GM12878 (cell line): Measurements from ENCODE around the gene PATJ. TPM values are rescaled to one million over a fixed set of nuclear protein-coding genes. Genes with fewer than 3 reads are reported as not detected.

Experiments
- ATAC-seq: fragments of 200-7000 bp; cut with Tn5 transposase; 3 replicates; pipeline ENCODE4 v1.9.1; 2020; ENCODE audit warnings: mild to moderate bottlenecking, moderate library complexity
- BruUV-seq: library from RNA; stranded (reverse); fragments of 400-500 nt; replicated peaks from 2 replicates; lab custom pipeline; 2021; lab: Mats Ljungman, UMichigan
- CTCF ChIA-PET: fragments of 300-600 bp; sonication (Branson Sonifier 250); formaldehyde crosslinking; extraction: SDS; loops from one replicate; lab custom pipeline; 2021; ENCODE audit warnings: inconsistent platforms; lab: Yijun Ruan, JAX
- POLR2A ChIA-PET: fragments of 350-600 bp; formaldehyde crosslinking; extraction: SDS; loops from one replicate; lab custom pipeline; 2021; ENCODE audit warnings: inconsistent platforms; lab: Charles Lee
- RAD21 ChIA-PET: fragments of 300-600 bp; sonication (Branson Sonifier 250); formaldehyde crosslinking; loops from one replicate; lab custom pipeline; 2023; ENCODE audit warnings: antibody characterized with exemption; ENCODE audit not compliant: unreplicated experiment; lab: Charles Lee
- SMC1A ChIA-PET: fragments of 300-600 bp; sonication (Branson Sonifier 250); formaldehyde crosslinking; loops from one replicate; lab custom pipeline; 2023; ENCODE audit not compliant: unreplicated experiment, uncharacterized antibody; lab: Charles Lee
- DNase-seq: peaks from one replicate; pipeline ENCODE4 v3.0.0-alpha.2; 2011; ENCODE audit warnings: low read depth, low spot score
- FAIRE-seq: peaks from 3 replicates; lab custom pipeline; 2011; peaks lifted over from hg19 to GRCh38; lab: Jason Lieb, UNC
- H2AFZ ChIP-seq: 2 replicates; pipeline ENCODE4 v1.6.0; 2011; ENCODE audit warnings: low read depth, low read length, control low read depth; ENCODE audit not compliant: control insufficient read depth
- H3K27ac ChIP-seq: 2 replicates; pipeline ENCODE4 v1.5.1; 2011; ENCODE audit warnings: control low read depth; ENCODE audit not compliant: control insufficient read depth, insufficient read depth
- H3K27me3 ChIP-seq, 2 experiments: replicated peaks in 1 of 2; 2 replicates each; pipeline versions ENCODE4 v1.6.0 to v1.6.1; 2011; ENCODE audit warnings: low read length in 1 of 2; ENCODE audit not compliant: control insufficient read depth in 2 of 2, insufficient read depth in 2 of 2
- H3K36me3 ChIP-seq, 2 experiments: 2 replicates each; pipeline ENCODE4 v1.5.1; 2011; ENCODE audit warnings: low read length in 1 of 2; ENCODE audit not compliant: control insufficient read depth in 2 of 2, insufficient read depth in 2 of 2
- H3K4me1 ChIP-seq: 2 replicates; pipeline ENCODE4 v1.6.1; 2011; ENCODE audit warnings: mild to moderate bottlenecking, low read length, moderate library complexity, mixed read lengths; ENCODE audit not compliant: control insufficient read depth, insufficient read depth
- H3K4me2 ChIP-seq: 2 replicates; pipeline ENCODE4 v1.6.0; 2011; ENCODE audit warnings: control low read depth; ENCODE audit not compliant: control insufficient read depth, insufficient read depth
- H3K4me3 ChIP-seq: fragments of 200-600 bp; sonication (generic); 2 replicates; pipeline ENCODE4 v1.5.1; 2016
- H3K79me2 ChIP-seq: 2 replicates; pipeline ENCODE4 v1.6.0; 2011; ENCODE audit warnings: low read length; ENCODE audit not compliant: control insufficient read depth, insufficient read depth
- H3K9ac ChIP-seq: 2 replicates; pipeline ENCODE4 v1.8.0; 2011; ENCODE audit warnings: low read length, control low read depth, mixed read lengths; ENCODE audit not compliant: control insufficient read depth, insufficient read depth
- H3K9me3 ChIP-seq: replicated peaks from 3 replicates; pipeline ENCODE4 v1.5.1; 2011; ENCODE audit warnings: mild to moderate bottlenecking, low read length; ENCODE audit not compliant: control insufficient read depth, insufficient read depth
- H4K20me1 ChIP-seq: 2 replicates; pipeline ENCODE4 v1.6.0; 2011; ENCODE audit not compliant: control insufficient read depth, insufficient read depth
- CBX3 ChIP-seq: fragments of 200-600 bp; sonication (generic); IDR thresholded peaks from 2 replicates; pipeline ENCODE4 v1.6.1; 2016; ENCODE audit warnings: low read depth, borderline replicate concordance
- ESRRA ChIP-seq: IDR thresholded peaks from 2 replicates; pipeline ENCODE4 v1.6.1; 2012; ENCODE audit warnings: mild to moderate bottlenecking, low read length, improper control_type of control experiment
- MYB ChIP-seq: fragments of 150-350 bp; IDR thresholded peaks from 2 replicates; pipeline ENCODE4 v1.6.1; 2014; ENCODE audit warnings: mild to moderate bottlenecking, low read depth, low read length, borderline replicate concordance
- NBN ChIP-seq: fragments of 450-650 bp; IDR thresholded peaks from 2 replicates; pipeline ENCODE4 v1.6.1; 2016
- NR2F1 ChIP-seq: fragments of 450-650 bp; conservative IDR thresholded peaks from 2 replicates; pipeline ENCODE4 v1.6.1; 2017; ENCODE audit warnings: mild to moderate bottlenecking
- SKIL ChIP-seq: fragments of 450-650 bp; IDR thresholded peaks from 2 replicates; pipeline ENCODE4 v1.6.1; 2017; ENCODE audit warnings: mild to moderate bottlenecking, low read depth, inconsistent platforms; ENCODE audit not compliant: poor library complexity, severe bottlenecking
- USF1 ChIP-seq: IDR thresholded peaks from 2 replicates; pipeline ENCODE4 v1.6.1; 2011; ENCODE audit warnings: borderline replicate concordance, low read depth, mild to moderate bottlenecking, moderate library complexity, mixed read lengths, low read length; ENCODE audit not compliant: insufficient read depth; ENCODE audit errors: extremely low read length
- ZBED1 ChIP-seq: IDR thresholded peaks from 2 replicates; pipeline ENCODE4 v1.6.1; 2016; ENCODE audit warnings: borderline replicate concordance
- ZBTB33 ChIP-seq: fragments of 450-650 bp; IDR thresholded peaks from 2 replicates; pipeline ENCODE4 v1.6.1; 2017; ENCODE audit warnings: mild to moderate bottlenecking
- ZNF217 ChIP-seq: fragments of 450-650 bp; IDR thresholded peaks from 2 replicates; pipeline ENCODE4 v1.6.1; 2017; ENCODE audit warnings: antibody characterized with exemption, mild to moderate bottlenecking
- WGBS: methylation state at CpG from one replicate; pipeline ENCODE4 v1.1.6; 2016; ENCODE audit warnings: low lambda C conversion rate; ENCODE audit not compliant: insufficient replicate concordance, insufficient coverage; ENCODE audit errors: missing lambda C conversion rate; 5-methylcytosine and 5-hydroxymethylcytosine counted together
- in situ Hi-C: fragments of 300-500 bp; cut with MboI; formaldehyde crosslinking; loops from 9 replicates; pipeline ENCODE4 v1.14.3; 2018; ENCODE audit warnings: mixed read lengths
- intact Hi-C: fragments of 100-400 bp; cut with micrococcal nuclease; formaldehyde crosslinking; loops from one replicate; pipeline ENCODE4 v1.14.2; 2022; ENCODE audit not compliant: unreplicated experiment
- polyA plus RNA-seq, 11 experiments: library from polyadenylated mRNA; depleted of rRNA in 4 of 11; unstranded in 6 of 11; stranded (reverse) in 5 of 11; fragments of >200 nt; fragmentation: Nextera tagmentation in 4 of 11; fragmentation: Illumina TruSeq in 1 of 11; extraction: Ambion mirVana in 4 of 11; extraction: Trizol in 1 of 11; gene quantifications; 1 replicate in 1 of 11; 2 replicates in 10 of 11; pipeline versions ENCODE4 v1.2.1 to v1.2.3, GENCODE V29; 2011 to 2016; ENCODE audit warnings: inconsistent platforms in 2 of 11, missing spikeins in 2 of 11, low read depth in 1 of 11
- total RNA-seq, 4 experiments: library from RNA; depleted of rRNA in 3 of 4; stranded (reverse); fragments of >200 nt in 3 of 4; fragmentation: Illumina TruSeq in 1 of 4; extraction: Trizol in 1 of 4; gene quantifications; 2 replicates each; pipeline versions ENCODE4 v1.2.1 to v1.2.3, GENCODE V29; 2013 to 2021

The PATJ gene
- total and polyA plus RNA-seq, 10 of the 15 experiments (the other 5 are each of a cell fraction or from before 2014, with no cell fraction given), result 2.8 to 13.9 (median 6.9) TPM

- SMC1A ChIA-PET, result no interaction called here
- WGBS, result 77% methylated on average over 5 of the region's 5 CpGs
These were observed 384.5 kb downstream of the PATJ start for GRCh38 chr1:62126579-62127290.

More at GRCh38 chr1:62126579-62127290, 384.5 kb downstream of the PATJ start:
- Histone ChIP-seq H4K20me1 (no peaks in the 10 kb centered on the region), H3K4me1 (no peaks in the 10 kb centered on the region), H3K27ac (no peak overlapping the region), H3K9me3 (no peaks in the 10 kb centered on the region), H2AFZ (no peak overlapping the region), H3K4me2 (no peak overlapping the region), H3K9ac (no peak overlapping the region), H3K27me3 (no peaks in the 10 kb centered on the region), H3K36me3 (no peaks in the 10 kb centered on the region), H3K4me3 (no peak overlapping the region), H3K79me2 (no peaks in the 10 kb centered on the region)
- no peak for DNase-seq
- no peak for TF ChIP-seq MYB
- TF ChIP-seq ZBED1, result no peak
- TF ChIP-seq ZBTB33, result no peak
- TF ChIP-seq SKIL, result no peak
- TF ChIP-seq CBX3, result no peak
- TF ChIP-seq ESRRA, result no peak
- no peak for TF ChIP-seq NR2F1
- TF ChIP-seq ZNF217, result no peak
- TF ChIP-seq NBN, result no peak
- TF ChIP-seq USF1, result no peak
- ChIA-PET RAD21 (no interaction called here), CTCF (interaction anchor here (1.0 to 7.4 kb wide), 2 partner anchors 18 to 41 kb away, joined by 3 to 95 read pairs; no protein-coding TSS in a partner anchor), POLR2A (no interaction called here)
- in situ Hi-C loops (no loop called here), intact Hi-C loops (loop anchor here (10.0 kb wide), 1 partner anchor 172 kb away; no protein-coding TSS in a partner anchor)
- ATAC-seq, result no peak
- BruUV-seq, result no TSS peak
- FAIRE-seq, result no peak
